GM19043 (cell line): ENCODE data around the gene EYA4.
A peak's percentile ranks its signal among the peaks of the same experiment; 100 is the strongest.
"Not testable (repeated sequence)": the region's sequence is repeated elsewhere in the genome, so short reads cannot be mapped to it uniquely, and the experiment has no call there.

ENCODE experiments used
- ATAC-seq: cut with Tn5 transposase; IDR thresholded peaks from one replicate; pipeline ENCODE4 v1.9.1; 2021; ENCODE audit warnings: low read depth; ENCODE audit not compliant: unreplicated experiment

The EYA4 gene

DNA sequence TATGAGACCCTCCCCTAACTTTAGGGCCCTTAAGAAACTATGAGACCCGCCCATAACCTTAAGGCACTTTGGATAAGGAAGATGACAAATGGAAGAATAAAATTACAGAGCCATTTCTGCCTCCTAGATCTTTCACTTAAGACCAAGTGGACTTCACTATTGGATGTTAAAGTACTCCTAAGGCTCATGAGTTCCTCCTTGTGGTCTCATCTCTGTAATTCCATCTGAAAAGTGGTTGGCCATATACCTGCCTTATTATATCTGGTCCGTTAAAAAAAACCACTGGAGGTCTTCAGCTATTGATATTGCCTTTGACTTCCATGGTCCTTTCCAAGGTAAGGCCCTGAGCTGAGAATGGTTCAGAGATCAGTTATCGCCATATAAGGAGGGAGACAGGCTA is 310.3 kb downstream of the EYA4 start:
- no peak for ATAC-seq

DNA sequence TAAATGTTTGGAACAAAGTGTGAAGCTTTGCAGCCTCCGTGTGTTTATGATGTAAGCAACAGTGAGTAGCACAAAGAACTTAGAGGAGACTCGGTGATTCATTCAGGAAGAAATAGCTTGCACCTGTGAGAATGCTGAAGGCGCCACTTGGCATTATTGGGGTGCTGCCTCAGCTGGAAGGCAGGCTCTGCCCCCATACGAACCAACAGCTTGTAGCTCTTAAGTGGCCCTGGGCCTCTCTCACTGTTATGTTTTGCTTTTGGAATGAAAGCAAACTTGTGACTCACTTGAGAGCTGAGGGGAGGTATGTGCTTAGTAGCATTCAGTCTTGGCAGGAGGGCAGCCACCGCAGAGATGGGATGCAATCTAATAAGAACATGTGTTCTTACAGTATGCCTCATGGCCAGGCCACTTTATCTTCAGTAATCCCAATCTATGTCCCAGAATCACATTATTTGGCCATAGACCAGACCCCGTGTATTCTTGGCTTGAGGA is 310.7 kb downstream of the EYA4 start:
- no peak for ATAC-seq

- peak; percentile 79 for ATAC-seq
Observed at GRCh38 chr6:133553652-133554051, 312.5 kb downstream of the EYA4 start.

DNA sequence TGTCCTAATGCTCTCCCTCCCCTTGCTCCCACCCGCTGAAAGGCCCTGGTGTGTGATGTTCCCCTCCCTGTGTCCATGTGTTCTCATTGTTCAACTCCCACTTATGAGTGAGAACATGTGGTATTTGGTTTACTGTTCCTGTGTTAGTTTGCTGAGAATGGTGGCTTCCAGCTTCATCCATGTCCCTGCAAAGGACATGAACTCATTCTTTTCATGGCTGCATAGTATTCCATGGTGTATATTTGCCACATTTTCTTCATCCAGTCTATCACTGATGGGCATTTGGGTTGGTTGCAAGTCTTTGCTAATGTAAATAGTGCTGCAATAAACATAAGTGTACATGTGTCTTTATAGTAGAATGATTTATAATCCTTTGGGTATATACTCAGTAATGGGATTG is 313.0 kb downstream of the EYA4 start:
- ATAC-seq, result not testable (repeated sequence)

GRCh38 chr6:133555685-133556084 is 314.5 kb downstream of the EYA4 start:
- no peak for ATAC-seq

GRCh38 chr6:133559926-133560325 is 318.8 kb downstream of the EYA4 start:
- ATAC-seq, result no peak

- ATAC-seq, result no peak
Observed at GRCh38 chr6:133567636-133568035, 326.5 kb downstream of the EYA4 start.

DNA sequence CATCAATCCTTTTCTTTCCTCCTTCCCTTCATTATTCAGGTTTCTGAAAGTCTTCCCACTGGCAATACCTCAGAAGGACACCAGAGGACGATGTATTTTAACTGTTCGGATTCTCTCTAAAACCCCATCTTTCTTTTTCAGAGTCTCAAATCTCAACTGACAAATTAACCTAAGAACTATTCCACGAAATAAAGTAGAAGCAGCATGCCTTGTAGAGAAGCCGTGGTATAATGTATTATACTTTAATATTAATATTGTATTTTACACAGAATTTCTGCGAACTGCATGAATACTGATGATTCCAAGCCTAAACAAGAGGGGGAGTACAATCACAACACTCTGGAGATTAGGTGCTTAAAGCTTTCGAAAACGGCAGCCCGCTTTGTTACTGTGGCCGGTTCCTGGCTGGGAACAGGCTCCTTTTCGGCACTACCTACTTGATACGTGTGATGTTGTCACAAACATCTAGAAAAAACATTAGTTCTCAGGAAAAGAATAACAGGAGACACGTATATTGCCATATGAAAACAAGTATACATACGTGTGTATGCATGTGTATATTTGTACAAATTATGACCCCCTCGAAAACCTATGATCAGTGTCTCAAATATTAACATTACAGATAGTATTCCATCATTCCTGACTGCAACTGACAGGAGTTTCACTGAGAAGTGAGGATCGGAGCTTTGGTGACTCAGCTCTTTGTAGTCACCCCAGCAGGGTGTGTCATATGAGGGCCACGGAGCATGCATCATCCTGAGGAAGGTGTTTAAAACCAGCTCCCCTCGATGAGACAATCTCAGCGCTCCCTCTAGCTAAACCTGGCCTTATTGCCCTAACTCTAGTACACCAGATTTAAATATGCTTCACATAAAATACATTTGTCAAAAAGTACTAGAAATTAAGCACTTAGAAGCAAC is 328.1 kb downstream of the EYA4 start:
- no peak for ATAC-seq

DNA sequence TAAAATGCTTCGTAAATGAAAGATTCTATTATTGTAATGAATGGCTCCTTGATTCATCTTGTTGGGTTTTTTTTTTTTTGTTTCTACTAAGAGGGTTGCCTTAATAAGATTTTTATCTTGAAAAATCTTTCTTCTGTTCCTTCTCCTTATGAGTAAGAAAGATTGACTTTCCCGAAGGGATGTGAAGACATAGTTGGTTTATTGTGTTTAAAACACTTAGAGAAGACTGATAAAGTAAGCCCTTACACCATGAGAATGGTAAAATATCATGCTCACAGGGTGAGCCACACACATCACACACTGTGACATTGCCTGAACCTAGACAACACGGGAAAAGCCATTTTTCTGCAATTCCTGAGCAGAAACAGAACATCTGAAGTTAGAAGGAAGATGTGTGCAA is 330.5 kb downstream of the EYA4 start:
- ATAC-seq, result no peak

DNA sequence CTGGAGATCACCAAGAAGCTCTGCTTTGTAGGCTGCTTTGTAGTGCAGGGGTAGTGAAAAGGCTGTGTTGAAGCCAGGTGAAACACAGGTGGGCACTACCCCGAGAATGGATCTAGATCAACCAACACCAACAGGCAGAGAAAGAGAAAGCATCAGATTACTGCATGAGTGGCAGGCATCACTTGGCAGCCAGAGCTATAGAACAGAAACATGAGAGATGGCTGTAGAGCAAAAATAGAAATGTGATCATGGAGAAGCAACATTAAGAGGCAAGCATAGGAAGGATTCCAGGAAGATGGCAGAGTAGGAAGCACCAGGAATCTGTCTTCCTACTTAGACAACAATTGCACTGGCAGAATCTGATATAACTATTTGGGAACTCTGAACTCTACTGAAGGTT is 336.7 kb downstream of the EYA4 start:
- no peak for ATAC-seq
